HepG2 (cell line): ENCODE results near the gene FGF9. TPM values are rescaled to one million over a fixed set of nuclear protein-coding genes. Genes with fewer than 3 reads are reported as not detected.

ENCODE experiments used
- ELF1 ChIP-seq: sonication (generic); formaldehyde crosslinking; IDR thresholded peaks from 2 replicates; pipeline ENCODE4 v1.4.0; 2020; ENCODE audit warnings: missing genetic modification reagents
- MEIS2 ChIP-seq: sonication (generic); formaldehyde crosslinking; IDR thresholded peaks from 2 replicates; pipeline ENCODE4 v1.9.0; 2021; ENCODE audit warnings: mild to moderate bottlenecking, missing genetic modification reagents
- SCMH1 ChIP-seq: sonication (generic); formaldehyde crosslinking; IDR thresholded peaks from 2 replicates; pipeline ENCODE4 v1.9.0; 2021; ENCODE audit warnings: missing genetic modification reagents, mild to moderate bottlenecking, borderline replicate concordance
- SMARCC2 ChIP-seq: fragments of 450-650 bp; IDR thresholded peaks from 2 replicates; pipeline ENCODE4 v1.6.1; 2017; ENCODE audit warnings: antibody characterized with exemption, mild to moderate bottlenecking
- SUZ12 ChIP-seq: fragments of 150-350 bp; IDR thresholded peaks from 2 replicates; pipeline ENCODE4 v1.6.1; 2014; ENCODE audit warnings: low read depth, low read length
- TRIM24 ChIP-seq: sonication (generic); formaldehyde crosslinking; IDR thresholded peaks from 2 replicates; pipeline ENCODE4 v1.8.0; 2022; ENCODE audit warnings: mild to moderate bottlenecking, missing genetic modification reagents
- ZNF562 ChIP-seq: sonication (generic); formaldehyde crosslinking; IDR thresholded peaks from 2 replicates; pipeline ENCODE4 v1.8.0; 2022; ENCODE audit warnings: missing genetic modification reagents, borderline replicate concordance
- polyA plus RNA-seq, 8 experiments: library from polyadenylated mRNA; depleted of rRNA in 3 of 8; stranded (reverse) in 7 of 8; unstranded in 1 of 8; fragments of >200 nt; fragmentation: Illumina TruSeq in 4 of 8; extraction: Trizol in 4 of 8; gene quantifications; 2 replicates each; pipeline versions ENCODE4 v1.2.1 to v1.2.3, GENCODE V29; 2011 to 2016; ENCODE audit warnings: low read depth in 4 of 8, missing spikeins in 1 of 8, mixed read lengths in 1 of 8; ENCODE audit not compliant: insufficient read depth in 1 of 8
- total RNA-seq, 5 experiments: library from RNA; depleted of rRNA; stranded (reverse); fragments of >200 nt; fragmentation: Illumina TruSeq; extraction: Trizol; gene quantifications; 2 replicates each; pipeline ENCODE4 v1.2.3, GENCODE V29; 2016; ENCODE audit warnings: low read depth in 1 of 5
- TF ChIP-seq, protein P1 (sequence below): sonication (generic); formaldehyde crosslinking; IDR thresholded peaks from one replicate; pipeline ENCODE4 v1.5.1; 2020; ENCODE audit warnings: mild to moderate bottlenecking, missing genetic modification reagents; ENCODE audit errors: not compliant biosample characterization
- TF ChIP-seq, protein P2 (sequence below): sonication (generic); formaldehyde crosslinking; IDR thresholded peaks from 2 replicates; pipeline ENCODE4 v1.8.1; 2023; ENCODE audit warnings: mild to moderate bottlenecking, missing genetic modification reagents, borderline replicate concordance
- TF ChIP-seq, protein P3 (sequence below): sonication (generic); formaldehyde crosslinking; IDR thresholded peaks from 2 replicates; pipeline ENCODE4 v1.4.0; 2020; ENCODE audit warnings: missing genetic modification reagents, mild to moderate bottlenecking, borderline replicate concordance
- TF ChIP-seq, protein P4 (sequence below): IDR thresholded peaks from 2 replicates; pipeline ENCODE4 v1.6.1; 2016; ENCODE audit warnings: missing compliant biosample characterization, missing genetic modification reagents, borderline replicate concordance

Gene FGF9
- total and polyA plus RNA-seq, 2 of the 13 experiments (the other 11 are each of a cell fraction or from before 2014, with no cell fraction given), result not detected

DNA sequence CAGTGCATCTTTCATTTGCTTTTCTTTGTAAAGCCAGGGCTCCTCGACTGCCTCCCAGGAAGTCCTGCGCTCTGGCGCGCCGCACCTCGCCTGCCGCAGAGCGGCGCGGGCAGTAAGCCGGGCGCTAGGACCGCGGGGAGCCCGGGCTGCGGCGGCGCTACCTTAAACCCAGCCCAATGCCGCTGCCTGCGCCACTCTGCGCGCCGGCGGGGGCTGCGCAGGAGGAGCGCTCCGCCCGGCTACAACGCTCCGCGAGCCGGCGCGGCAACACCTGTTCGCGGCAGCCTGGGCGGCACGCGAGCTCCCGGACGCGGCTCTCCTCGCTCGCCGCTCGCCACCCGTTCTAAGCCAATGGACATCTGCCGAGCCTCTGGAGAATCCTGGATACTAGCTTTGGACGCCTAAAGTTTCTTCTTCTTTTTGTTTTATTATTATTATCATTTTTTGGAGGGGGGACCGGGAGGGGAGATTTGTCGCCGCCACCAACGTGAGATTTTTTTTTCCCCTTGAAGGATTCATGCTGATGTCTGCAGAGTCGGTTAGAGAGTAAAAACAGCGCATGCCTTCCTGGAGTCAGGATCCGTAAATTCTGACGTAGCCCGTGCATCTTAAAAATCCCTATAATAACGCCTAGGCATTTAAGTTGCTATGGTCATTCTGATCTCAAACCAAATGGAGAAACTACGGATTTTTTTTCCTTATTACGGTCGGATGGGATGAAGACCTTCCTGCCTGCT, at the start of gene FGF9 (continued):
- TF ChIP-seq, protein P1, sequence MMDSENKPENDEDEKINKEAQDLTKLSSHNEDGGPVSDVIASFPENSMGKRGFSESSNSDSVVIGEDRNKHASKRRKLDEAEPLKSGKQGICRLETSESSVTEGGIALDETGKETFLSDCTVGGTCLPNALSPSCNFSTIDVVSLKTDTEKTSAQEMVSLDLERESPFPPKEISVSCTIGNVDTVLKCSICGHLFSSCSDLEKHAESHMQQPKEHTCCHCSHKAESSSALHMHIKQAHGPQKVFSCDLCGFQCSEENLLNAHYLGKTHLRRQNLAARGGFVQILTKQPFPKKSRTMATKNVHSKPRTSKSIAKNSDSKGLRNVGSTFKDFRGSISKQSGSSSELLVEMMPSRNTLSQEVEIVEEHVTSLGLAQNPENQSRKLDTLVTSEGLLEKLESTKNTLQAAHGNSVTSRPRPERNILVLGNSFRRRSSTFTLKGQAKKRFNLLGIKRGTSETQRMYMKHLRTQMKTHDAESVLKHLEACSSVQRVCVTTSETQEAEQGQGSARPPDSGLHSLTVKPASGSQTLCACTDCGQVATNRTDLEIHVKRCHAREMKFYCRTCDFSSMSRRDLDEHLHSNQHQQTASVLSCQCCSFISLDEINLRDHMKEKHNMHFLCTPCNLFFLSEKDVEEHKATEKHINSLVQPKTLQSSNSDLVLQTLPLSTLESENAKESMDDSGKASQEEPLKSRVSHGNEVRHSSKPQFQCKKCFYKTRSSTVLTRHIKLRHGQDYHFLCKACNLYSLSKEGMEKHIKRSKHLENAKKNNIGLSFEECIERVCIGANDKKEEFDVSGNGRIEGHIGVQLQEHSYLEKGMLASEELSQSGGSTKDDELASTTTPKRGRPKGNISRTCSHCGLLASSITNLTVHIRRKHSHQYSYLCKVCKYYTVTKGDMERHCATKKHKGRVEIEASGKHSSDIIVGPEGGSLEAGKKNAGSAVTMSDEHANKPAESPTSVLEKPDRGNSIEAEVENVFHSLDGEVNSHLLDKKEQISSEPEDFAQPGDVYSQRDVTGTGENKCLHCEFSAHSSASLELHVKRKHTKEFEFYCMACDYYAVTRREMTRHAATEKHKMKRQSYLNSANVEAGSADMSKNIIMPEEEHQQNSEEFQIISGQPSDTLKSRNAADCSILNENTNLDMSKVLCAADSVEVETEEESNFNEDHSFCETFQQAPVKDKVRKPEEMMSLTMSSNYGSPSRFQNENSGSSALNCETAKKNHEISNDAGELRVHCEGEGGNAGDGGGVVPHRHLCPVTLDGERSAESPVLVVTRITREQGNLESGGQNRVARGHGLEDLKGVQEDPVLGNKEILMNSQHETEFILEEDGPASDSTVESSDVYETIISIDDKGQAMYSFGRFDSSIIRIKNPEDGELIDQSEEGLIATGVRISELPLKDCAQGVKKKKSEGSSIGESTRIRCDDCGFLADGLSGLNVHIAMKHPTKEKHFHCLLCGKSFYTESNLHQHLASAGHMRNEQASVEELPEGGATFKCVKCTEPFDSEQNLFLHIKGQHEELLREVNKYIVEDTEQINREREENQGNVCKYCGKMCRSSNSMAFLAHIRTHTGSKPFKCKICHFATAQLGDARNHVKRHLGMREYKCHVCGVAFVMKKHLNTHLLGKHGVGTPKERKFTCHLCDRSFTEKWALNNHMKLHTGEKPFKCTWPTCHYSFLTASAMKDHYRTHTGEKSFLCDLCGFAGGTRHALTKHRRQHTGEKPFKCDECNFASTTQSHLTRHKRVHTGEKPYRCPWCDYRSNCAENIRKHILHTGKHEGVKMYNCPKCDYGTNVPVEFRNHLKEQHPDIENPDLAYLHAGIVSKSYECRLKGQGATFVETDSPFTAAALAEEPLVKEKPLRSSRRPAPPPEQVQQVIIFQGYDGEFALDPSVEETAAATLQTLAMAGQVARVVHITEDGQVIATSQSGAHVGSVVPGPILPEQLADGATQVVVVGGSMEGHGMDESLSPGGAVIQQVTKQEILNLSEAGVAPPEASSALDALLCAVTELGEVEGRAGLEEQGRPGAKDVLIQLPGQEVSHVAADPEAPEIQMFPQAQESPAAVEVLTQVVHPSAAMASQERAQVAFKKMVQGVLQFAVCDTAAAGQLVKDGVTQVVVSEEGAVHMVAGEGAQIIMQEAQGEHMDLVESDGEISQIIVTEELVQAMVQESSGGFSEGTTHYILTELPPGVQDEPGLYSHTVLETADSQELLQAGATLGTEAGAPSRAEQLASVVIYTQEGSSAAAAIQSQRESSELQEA, result no peak
- TF ChIP-seq TRIM24 (no peak), SMARCC2 (no peak), MEIS2 (no peak), SUZ12 (no peak), ELF1 (no peak), SCMH1 (CRISPR knock-in tag) (no peak), ZNF562 (CRISPR knock-in tag) (no peak)
- TF ChIP-seq, protein P2, sequence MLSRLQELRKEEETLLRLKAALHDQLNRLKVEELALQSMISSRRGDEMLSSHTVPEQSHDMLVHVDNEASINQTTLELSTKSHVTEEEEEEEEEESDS (CRISPR knock-in tag), result no peak
- TF ChIP-seq, protein P3, sequence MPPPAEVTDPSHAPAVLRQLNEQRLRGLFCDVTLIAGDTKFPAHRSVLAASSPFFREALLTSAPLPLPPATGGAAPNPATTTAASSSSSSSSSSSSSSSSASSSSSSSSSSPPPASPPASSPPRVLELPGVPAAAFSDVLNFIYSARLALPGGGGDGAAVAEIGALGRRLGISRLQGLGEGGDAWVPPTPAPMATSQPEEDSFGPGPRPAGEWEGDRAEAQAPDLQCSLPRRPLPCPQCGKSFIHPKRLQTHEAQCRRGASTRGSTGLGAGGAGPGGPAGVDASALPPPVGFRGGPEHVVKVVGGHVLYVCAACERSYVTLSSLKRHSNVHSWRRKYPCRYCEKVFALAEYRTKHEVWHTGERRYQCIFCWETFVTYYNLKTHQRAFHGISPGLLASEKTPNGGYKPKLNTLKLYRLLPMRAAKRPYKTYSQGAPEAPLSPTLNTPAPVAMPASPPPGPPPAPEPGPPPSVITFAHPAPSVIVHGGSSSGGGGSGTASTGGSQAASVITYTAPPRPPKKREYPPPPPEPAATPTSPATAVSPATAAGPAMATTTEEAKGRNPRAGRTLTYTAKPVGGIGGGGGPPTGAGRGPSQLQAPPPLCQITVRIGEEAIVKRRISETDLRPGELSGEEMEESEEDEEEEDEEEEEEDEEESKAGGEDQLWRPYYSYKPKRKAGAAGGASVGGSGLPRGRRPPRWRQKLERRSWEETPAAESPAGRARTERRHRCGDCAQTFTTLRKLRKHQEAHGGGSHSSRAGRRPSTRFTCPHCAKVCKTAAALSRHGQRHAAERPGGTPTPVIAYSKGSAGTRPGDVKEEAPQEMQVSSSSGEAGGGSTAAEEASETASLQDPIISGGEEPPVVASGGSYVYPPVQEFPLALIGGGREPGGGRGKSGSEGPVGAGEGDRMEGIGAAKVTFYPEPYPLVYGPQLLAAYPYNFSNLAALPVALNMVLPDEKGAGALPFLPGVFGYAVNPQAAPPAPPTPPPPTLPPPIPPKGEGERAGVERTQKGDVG, result no peak
- TF ChIP-seq, protein P4, sequence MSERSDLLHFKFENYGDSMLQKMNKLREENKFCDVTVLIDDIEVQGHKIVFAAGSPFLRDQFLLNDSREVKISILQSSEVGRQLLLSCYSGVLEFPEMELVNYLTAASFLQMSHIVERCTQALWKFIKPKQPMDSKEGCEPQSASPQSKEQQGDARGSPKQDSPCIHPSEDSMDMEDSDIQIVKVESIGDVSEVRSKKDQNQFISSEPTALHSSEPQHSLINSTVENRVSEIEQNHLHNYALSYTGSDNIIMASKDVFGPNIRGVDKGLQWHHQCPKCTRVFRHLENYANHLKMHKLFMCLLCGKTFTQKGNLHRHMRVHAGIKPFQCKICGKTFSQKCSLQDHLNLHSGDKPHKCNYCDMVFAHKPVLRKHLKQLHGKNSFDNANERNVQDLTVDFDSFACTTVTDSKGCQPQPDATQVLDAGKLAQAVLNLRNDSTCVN (CRISPR knock-in tag), result no peak
